ENCODE data around the gene MAD2L1BP.

MAD2L1BP gene

DNA sequence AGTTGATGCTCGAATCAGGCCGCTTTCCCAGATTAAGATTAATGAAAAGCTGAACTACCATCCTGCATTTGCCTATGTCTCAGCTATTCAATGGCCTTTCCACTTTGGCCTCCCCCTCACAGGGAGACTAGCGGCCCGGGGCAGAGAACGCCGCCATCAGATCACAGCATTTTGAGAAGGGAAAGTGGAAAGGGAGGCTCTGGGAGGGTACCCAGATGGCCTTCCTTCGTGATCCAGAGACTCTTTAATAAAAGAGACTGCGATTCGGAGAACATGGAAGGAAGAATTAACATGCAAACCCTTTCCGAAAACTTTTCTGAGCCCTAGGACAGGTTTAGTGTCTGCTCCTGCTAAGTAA lies 51.4 kb downstream of the MAD2L1BP start:
- peaks cover 0 to 4% (median 0%) of the 10 kb centered on the region in 3 donors for H3K36me3 ChIP-seq
- intact Hi-C loops (cut with DNase I; ENCODE audit: low total_unique reads) = no loop called here
- H3K27me3 ChIP-seq = no peaks in the 10 kb centered on the region
- peaks cover 0 to 19% (median 11%) of the 10 kb centered on the region in 4 donors for H3K4me1 ChIP-seq
- no peak for DNase-seq
- no peak for TF ChIP-seq CTCF (IDR thresholded peaks at IDR 0.05)
- no peaks in the 10 kb centered on the region for H3K9me3 ChIP-seq
- H3K4me3 ChIP-seq = peak overlapping the region; percentile 86 to 91
- peak overlapping the region; percentile 80 to 84 for H3K27ac ChIP-seq

DNA sequence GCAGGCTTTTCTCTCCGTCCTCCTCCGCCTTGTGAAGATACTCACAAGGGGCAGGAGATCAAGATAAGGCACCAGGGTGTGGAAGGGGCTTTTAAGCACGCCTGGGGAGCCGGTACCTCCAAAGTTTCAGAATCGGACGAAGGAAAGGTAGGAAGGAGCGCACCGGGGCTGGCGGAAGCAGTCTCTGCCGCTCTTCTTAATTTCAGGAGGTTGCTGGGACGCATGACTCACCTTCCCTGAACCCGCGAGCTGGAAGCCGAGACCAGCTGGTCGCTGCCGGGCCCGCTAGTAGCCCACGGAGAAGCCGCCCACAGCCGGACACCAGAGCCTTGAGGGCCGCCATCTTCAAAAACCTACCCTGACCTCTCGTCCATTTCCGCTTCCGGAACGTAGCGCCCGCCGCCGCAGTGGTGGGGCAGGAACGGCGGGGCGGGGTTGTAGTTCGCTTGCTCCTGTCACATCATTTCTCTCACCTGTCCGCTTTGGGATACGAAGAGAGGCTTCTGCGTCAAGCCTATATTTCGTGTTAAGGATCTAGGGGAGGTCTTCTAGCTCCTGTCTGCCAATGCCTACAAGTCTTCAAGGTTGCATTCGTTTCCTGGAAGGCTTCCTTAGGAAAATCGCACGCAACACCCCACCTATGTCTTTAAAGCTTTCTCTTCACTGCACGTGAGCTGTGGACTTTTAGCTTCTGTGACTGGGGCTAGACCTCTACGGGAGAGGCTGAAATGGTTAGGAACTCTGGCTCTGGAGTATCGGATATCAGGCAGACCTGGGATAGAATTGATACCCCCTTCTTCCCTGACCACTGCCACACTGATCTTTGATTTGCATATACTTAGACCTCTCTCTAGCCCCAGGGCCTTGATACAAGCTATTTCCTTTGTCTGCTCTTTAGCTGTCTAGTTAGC lies 52.1 kb downstream of the MAD2L1BP start, which contains the start of gene MRPS18A:
MRPS18A (minus strand) TSS at position 355 of the 911 bp plus-strand sequence; CDS start at position 343, 12 bp downstream.
- Histone ChIP-seq H3K4me1 (peaks cover 0 to 19% (median 11%) of the 10 kb centered on the region in 4 donors), H3K27me3 (no peaks in the 10 kb centered on the region), H3K9me3 (no peaks in the 10 kb centered on the region), H3K27ac (peak within 1 kb of the TSS; percentile 80 to 84), H3K36me3 (peaks cover 0 to 4% (median 0%) of the 10 kb centered on the region in 3 donors), H3K4me3 (peak within 1 kb of the TSS; percentile 86 to 91)
- intact Hi-C loops (cut with DNase I; ENCODE audit: low total_unique reads) = no loop called here
- peak; percentile 81 to 88 for DNase-seq
- peak in 1 of 2 experiments; percentile 7 for TF ChIP-seq CTCF (IDR thresholded peaks at IDR 0.05)

GRCh38 chr6:43689421-43689820 lies 53.8 kb downstream of the MAD2L1BP start:
- Histone ChIP-seq H3K27me3 (no peaks in the 10 kb centered on the region), H3K36me3 (no peaks in the 10 kb centered on the region), H3K4me1 (peaks cover 0 to 19% (median 11%) of the 10 kb centered on the region in 4 donors), H3K4me3 (no peak overlapping the region), H3K9me3 (no peaks in the 10 kb centered on the region), H3K27ac (no peak overlapping the region)
- intact Hi-C loops (cut with DNase I; ENCODE audit: low total_unique reads) = no loop called here
- no peak for DNase-seq
- no peak for TF ChIP-seq CTCF (IDR thresholded peaks at IDR 0.05)
